ENCODE results near the gene CDH22. TPM values are rescaled to one million over a fixed set of nuclear protein-coding genes. Genes with fewer than 3 reads are reported as not detected.

The CDH22 gene
- total RNA-seq, 3 donors from 2014 or later = 0.13 to 0.32 (median 0.19) TPM

DNA sequence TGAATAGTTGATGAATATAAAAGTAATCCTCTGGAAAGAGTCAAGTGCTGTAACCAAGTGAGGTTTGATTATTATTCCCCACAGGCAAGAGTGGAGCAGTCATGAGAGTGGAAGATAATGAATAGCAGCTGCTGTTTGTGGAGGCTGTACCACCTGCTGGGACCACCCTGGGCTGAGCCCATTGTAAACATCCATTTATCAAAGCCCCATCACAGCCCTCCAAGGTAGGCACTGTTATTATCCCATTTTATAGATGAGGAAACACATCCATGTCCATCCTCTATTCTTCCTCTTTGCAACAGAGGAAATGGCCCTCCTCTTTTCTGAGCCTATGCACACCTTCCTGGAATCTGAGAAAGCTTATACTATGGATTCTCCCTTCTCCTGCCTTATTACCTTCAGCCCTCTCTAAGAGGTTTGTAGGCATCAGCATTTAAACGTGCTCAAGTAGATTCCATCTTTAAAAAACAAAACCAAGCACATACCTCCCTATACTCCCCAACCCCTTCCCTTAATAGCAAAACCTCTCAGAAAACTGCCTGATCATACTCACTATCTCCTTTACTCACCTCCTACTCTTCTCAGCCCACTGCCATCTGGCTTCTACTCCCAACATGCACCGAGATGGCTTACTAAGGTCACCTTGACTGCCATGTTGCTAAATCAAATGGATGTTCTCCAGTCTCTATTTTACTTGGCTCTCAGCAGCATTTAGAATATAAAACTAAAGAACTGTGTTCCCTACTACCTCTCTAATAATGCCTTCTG is 37.1 kb downstream of the CDH22 start:
- intact Hi-C loops (cut with DNase I, micrococcal nuclease) = no loop called here
- no peaks in the 10 kb centered on the region for H3K9me3 ChIP-seq
- no peak overlapping the region for H3K4me3 ChIP-seq
- ATAC-seq = no peak
- TF ChIP-seq, protein P1, sequence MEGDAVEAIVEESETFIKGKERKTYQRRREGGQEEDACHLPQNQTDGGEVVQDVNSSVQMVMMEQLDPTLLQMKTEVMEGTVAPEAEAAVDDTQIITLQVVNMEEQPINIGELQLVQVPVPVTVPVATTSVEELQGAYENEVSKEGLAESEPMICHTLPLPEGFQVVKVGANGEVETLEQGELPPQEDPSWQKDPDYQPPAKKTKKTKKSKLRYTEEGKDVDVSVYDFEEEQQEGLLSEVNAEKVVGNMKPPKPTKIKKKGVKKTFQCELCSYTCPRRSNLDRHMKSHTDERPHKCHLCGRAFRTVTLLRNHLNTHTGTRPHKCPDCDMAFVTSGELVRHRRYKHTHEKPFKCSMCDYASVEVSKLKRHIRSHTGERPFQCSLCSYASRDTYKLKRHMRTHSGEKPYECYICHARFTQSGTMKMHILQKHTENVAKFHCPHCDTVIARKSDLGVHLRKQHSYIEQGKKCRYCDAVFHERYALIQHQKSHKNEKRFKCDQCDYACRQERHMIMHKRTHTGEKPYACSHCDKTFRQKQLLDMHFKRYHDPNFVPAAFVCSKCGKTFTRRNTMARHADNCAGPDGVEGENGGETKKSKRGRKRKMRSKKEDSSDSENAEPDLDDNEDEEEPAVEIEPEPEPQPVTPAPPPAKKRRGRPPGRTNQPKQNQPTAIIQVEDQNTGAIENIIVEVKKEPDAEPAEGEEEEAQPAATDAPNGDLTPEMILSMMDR (IDR thresholded peaks at IDR 0.05) = no peak
- no peaks in the 10 kb centered on the region for H3K36me3 ChIP-seq (ENCODE audit: low read depth)
- no peaks in the 10 kb centered on the region for H3K4me1 ChIP-seq (ENCODE audit: low read depth)
- DNase-seq = no peak

DNA sequence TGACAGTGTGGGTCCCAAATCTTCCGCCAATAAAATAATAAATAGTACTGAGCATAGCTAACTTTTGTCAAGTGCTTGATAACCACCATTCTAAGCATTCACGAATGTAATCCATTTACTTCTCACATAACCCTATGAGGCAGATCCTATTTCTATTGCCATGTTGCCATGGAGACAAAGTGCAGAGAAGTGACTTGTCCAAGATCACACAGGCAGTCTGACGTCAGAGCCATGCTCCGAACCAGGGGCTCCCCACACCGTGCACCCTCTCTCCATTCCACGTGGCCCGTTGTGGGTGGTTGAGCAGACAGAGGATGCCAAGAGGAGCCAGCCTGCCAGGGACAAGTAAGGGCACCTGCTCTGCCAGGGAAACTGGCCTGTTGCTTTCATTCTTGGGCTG is 38.9 kb downstream of the CDH22 start:
- H3K4me1 ChIP-seq (ENCODE audit: low read depth) = no peaks in the 10 kb centered on the region
- ATAC-seq = no peak
- H3K9me3 ChIP-seq = no peaks in the 10 kb centered on the region
- H3K36me3 ChIP-seq (ENCODE audit: low read depth) = no peaks in the 10 kb centered on the region
- no peak for DNase-seq
- TF ChIP-seq, protein P1 (IDR thresholded peaks at IDR 0.05) = no peak
- intact Hi-C loops (cut with DNase I, micrococcal nuclease) = no loop called here
- H3K4me3 ChIP-seq = no peak overlapping the region

DNA sequence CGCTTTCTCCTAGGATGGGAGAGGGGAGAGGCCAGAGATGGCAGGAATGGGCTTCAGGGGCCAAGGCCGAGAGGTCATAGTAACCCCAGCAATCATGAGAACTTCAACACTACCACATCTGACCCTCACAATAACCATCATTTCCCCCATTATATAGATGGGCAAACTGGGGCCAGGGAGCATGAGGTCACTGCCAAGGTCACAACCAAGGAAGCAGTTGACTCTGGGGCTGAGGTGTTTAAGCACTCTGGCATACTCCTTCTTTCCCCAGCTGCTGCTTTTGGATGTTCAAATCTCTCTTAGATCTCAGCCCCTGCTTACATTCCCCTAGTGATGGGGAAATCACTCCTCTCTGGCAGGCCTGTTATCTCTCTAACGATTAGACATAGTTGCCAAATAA is 39.6 kb downstream of the CDH22 start:
- DNase-seq (no peak), ATAC-seq (no peak)
- H3K4me3 ChIP-seq = no peak overlapping the region
- no peaks in the 10 kb centered on the region for H3K36me3 ChIP-seq (ENCODE audit: low read depth)
- intact Hi-C loops (cut with DNase I, micrococcal nuclease) = no loop called here
- no peaks in the 10 kb centered on the region for H3K4me1 ChIP-seq (ENCODE audit: low read depth)
- TF ChIP-seq, protein P1 (IDR thresholded peaks at IDR 0.05) = no peak
- H3K9me3 ChIP-seq = no peaks in the 10 kb centered on the region

- H3K4me3 ChIP-seq = no peak overlapping the region
- no peak for DNase-seq
- intact Hi-C loops (cut with DNase I, micrococcal nuclease) = no loop called here
These were observed 40.1 kb downstream of the CDH22 start for GRCh38 chr20:46268131-46268614.

GRCh38 chr20:46267108-46268105 is 40.9 kb downstream of the CDH22 start:
- Histone ChIP-seq H3K4me3 (no peak overlapping the region), H3K4me1 (ENCODE audit: low read depth) (no peaks in the 10 kb centered on the region), H3K36me3 (ENCODE audit: low read depth) (no peaks in the 10 kb centered on the region), H3K9me3 (no peaks in the 10 kb centered on the region)
- no peak for ATAC-seq
- intact Hi-C loops (cut with DNase I, micrococcal nuclease) = no loop called here
- no peak for DNase-seq
- TF ChIP-seq, protein P1 (IDR thresholded peaks at IDR 0.05) = no peak

More at GRCh38 chr20:46268131-46268614, 40.1 kb downstream of the CDH22 start:
- TF ChIP-seq, protein P1 (IDR thresholded peaks at IDR 0.05) = no peak
- Histone ChIP-seq H3K9me3 (no peaks in the 10 kb centered on the region), H3K4me1 (ENCODE audit: low read depth) (no peaks in the 10 kb centered on the region), H3K36me3 (ENCODE audit: low read depth) (no peaks in the 10 kb centered on the region)
- no peak for ATAC-seq

Data from mucosa of descending colon (tissue), 3 donors.